HCT116 (cell line): ENCODE measurements around the gene IGF2BP3. TPM values are rescaled to one million over a fixed set of nuclear protein-coding genes. Genes with fewer than 3 reads are reported as not detected.
A peak's percentile ranks its signal among the peaks of the same experiment; 100 is the strongest.

Experiments
- ATAC-seq: fragments of 200-7000 bp; cut with Tn5 transposase; 2 replicates; pipeline ENCODE4 v1.9.1; 2020; ENCODE audit warnings: mild to moderate bottlenecking, moderate library complexity
- BruUV-seq: library from RNA; stranded (reverse); fragments of 400-500 nt; replicated peaks from 2 replicates; lab custom pipeline; 2021; lab: Mats Ljungman, UMichigan
- CTCF ChIA-PET: fragments of 300-600 bp; sonication (Branson Sonifier 250); formaldehyde crosslinking; loops from one replicate; lab custom pipeline; 2021; ENCODE audit warnings: antibody characterized with exemption; lab: Charles Lee
- POLR2A ChIA-PET: fragments of 300-600, 350-600 bp; sonication (Branson Sonifier 250); formaldehyde crosslinking; loops from one replicate; lab custom pipeline; 2021; ENCODE audit warnings: antibody characterized with exemption; lab: Charles Lee
- RAD21 ChIA-PET, 2 experiments: fragments of 300-600 bp; sonication (Branson Sonifier 250); formaldehyde crosslinking; loops; one replicate each; lab custom pipeline; 2023; ENCODE audit warnings: low total read pairs in 2 of 2; ENCODE audit not compliant: uncharacterized antibody in 2 of 2, unreplicated experiment in 2 of 2, low non-redundant PET in 1 of 2; lab: Charles Lee
- DNase-seq: peaks from one replicate; pipeline ENCODE4 v3.0.0-alpha.2; 2010; ENCODE audit warnings: low read depth, low spot score
- H2AFZ ChIP-seq: fragments of 200-600 bp; shearing (Covaris generic), sonication (generic); 2 replicates; pipeline ENCODE4 v1.6.1; 2017; ENCODE audit warnings: low read depth, mixed run types, mixed read lengths, antibody characterized with exemption, low read length; ENCODE audit not compliant: poor library complexity, severe bottlenecking
- H3K27ac ChIP-seq: 2 replicates; pipeline ENCODE4 v1.5.1; 2012; ENCODE audit warnings: low read depth, low read length
- H3K27me3 ChIP-seq: fragments of 200-600 bp; sonication (generic); 2 replicates; pipeline ENCODE4 v1.6.1; 2016; ENCODE audit warnings: mixed run types, low read length, mixed read lengths; ENCODE audit not compliant: insufficient read depth
- H3K36me3 ChIP-seq, 2 experiments: fragments of 200-500 bp in 1 of 2; fragments of 200-600 bp in 1 of 2; sonication (Bioruptor generic) in 1 of 2; sonication (generic) in 1 of 2; 2 replicates each; pipeline versions ENCODE4 v1.5.1 to v1.6.1; 2014 to 2016; ENCODE audit warnings: low read length in 2 of 2, inconsistent platforms in 1 of 2, mixed read lengths in 1 of 2, mixed run types in 1 of 2; ENCODE audit not compliant: insufficient read depth in 2 of 2, control insufficient read depth in 1 of 2
- H3K4me1 ChIP-seq, 2 experiments: fragments of 200-600 bp in 1 of 2; sonication (generic) in 1 of 2; 2 replicates each; pipeline versions ENCODE4 v1.5.1 to v1.6.1; 2012 to 2017; ENCODE audit warnings: low read length in 2 of 2, inconsistent platforms in 1 of 2, mild to moderate bottlenecking in 1 of 2, mixed read lengths in 1 of 2, mixed run types in 1 of 2, moderate library complexity in 1 of 2; ENCODE audit not compliant: insufficient read depth in 2 of 2, control insufficient read depth in 1 of 2
- H3K4me2 ChIP-seq: fragments of 200-600 bp; sonication (generic); 2 replicates; pipeline ENCODE4 v1.6.1; 2017; ENCODE audit warnings: mixed run types, low read length, mixed read lengths
- H3K4me3 ChIP-seq, 2 experiments: fragments of 200-600 bp in 1 of 2; sonication (generic) in 1 of 2; replicated peaks in 1 of 2; 2 replicates each; pipeline ENCODE4 v1.5.1; 2011 to 2016; ENCODE audit warnings: low read length in 2 of 2, control low read depth in 1 of 2, low read depth in 1 of 2, mild to moderate bottlenecking in 1 of 2, mixed read lengths in 1 of 2, mixed run types in 1 of 2
- H3K79me2 ChIP-seq: fragments of 200-600 bp; sonication (generic); 2 replicates; pipeline ENCODE4 v1.6.1; 2017; ENCODE audit warnings: mild to moderate bottlenecking, mixed run types, low read length, moderate library complexity, mixed read lengths; ENCODE audit not compliant: insufficient read depth
- H3K9ac ChIP-seq: fragments of 200-600 bp; sonication (generic); 2 replicates; pipeline ENCODE4 v1.6.1; 2016; ENCODE audit warnings: low read length, mixed read lengths
- H3K9me2 ChIP-seq: fragments of 200-600 bp; sonication (generic), shearing (Covaris generic); 2 replicates; pipeline ENCODE4 v1.6.1; 2017; ENCODE audit warnings: mixed run types, mild to moderate bottlenecking, moderate library complexity; ENCODE audit not compliant: insufficient read depth
- H3K9me3 ChIP-seq, 2 experiments: fragments of 200-500 bp in 1 of 2; fragments of 200-600 bp in 1 of 2; sonication (Bioruptor generic) in 1 of 2; sonication (generic) in 1 of 2; 2 replicates each; pipeline ENCODE4 v1.6.1; 2014 to 2017; ENCODE audit warnings: low read length in 2 of 2, mixed read lengths in 2 of 2, inconsistent platforms in 1 of 2, low read depth in 1 of 2, mild to moderate bottlenecking in 1 of 2, mixed run types in 1 of 2, moderate library complexity in 1 of 2; ENCODE audit not compliant: control insufficient read depth in 1 of 2, insufficient read depth in 1 of 2
- H4K20me1 ChIP-seq: fragments of 200-600 bp; sonication (generic), shearing (Covaris generic); 2 replicates; pipeline ENCODE4 v1.6.1; 2017; ENCODE audit warnings: mixed run types, mild to moderate bottlenecking, moderate library complexity; ENCODE audit not compliant: insufficient read depth
- CBX3 ChIP-seq: IDR thresholded peaks from 2 replicates; pipeline ENCODE4 v1.6.1; 2012; ENCODE audit warnings: low read depth
- CTCF ChIP-seq, 3 experiments: fragments of 200-600 bp in 1 of 3; sonication (generic) in 1 of 3; IDR thresholded peaks in 2 of 3; conservative IDR thresholded peaks in 1 of 3; 2 replicates each; pipeline ENCODE4 v1.5.1; 2012 to 2017; ENCODE audit warnings: low read depth in 2 of 3, low read length in 2 of 3, antibody characterized with exemption in 1 of 3, borderline replicate concordance in 1 of 3, control low read depth in 1 of 3, mild to moderate bottlenecking in 1 of 3, mixed read lengths in 1 of 3, mixed run types in 1 of 3, moderate library complexity in 1 of 3; ENCODE audit not compliant: insufficient read depth in 1 of 3
- TCF7L2 ChIP-seq: IDR thresholded peaks from 2 replicates; pipeline ENCODE4 v1.7.0; 2011; ENCODE audit warnings: borderline replicate concordance, inconsistent platforms; ENCODE audit not compliant: insufficient read depth, insufficient read length; ENCODE audit errors: extremely low read depth
- YY1 ChIP-seq: IDR thresholded peaks from 2 replicates; pipeline ENCODE4 v1.6.1; 2011; ENCODE audit warnings: low read length, low read depth, moderate library complexity, mild to moderate bottlenecking; ENCODE audit not compliant: insufficient replicate concordance; ENCODE audit errors: extremely low read depth
- ZFX ChIP-seq: fragments of 450-650 bp; IDR thresholded peaks from 2 replicates; pipeline ENCODE4 v1.6.1; 2017
- ZNF274 ChIP-seq: fragments of 200-500 bp; sonication (Bioruptor generic); IDR thresholded peaks from 2 replicates; pipeline ENCODE4 v1.6.1; 2014; ENCODE audit warnings: mild to moderate bottlenecking, low read depth, low read length, inconsistent platforms
- intact Hi-C: fragments of 100-400 bp; cut with micrococcal nuclease; formaldehyde crosslinking; loops from 2 replicates; pipeline ENCODE4 v1.10.0; 2022
- total RNA-seq: library from RNA; stranded (reverse); gene quantifications from one replicate; pipeline ENCODE4 v1.2.1, GENCODE V29; 2021; ENCODE audit not compliant: unreplicated experiment

Gene IGF2BP3
- total RNA-seq, 1 experiment from 2014 or later, result 79.1 TPM

- Histone ChIP-seq H3K9ac (peak overlapping the region; percentile 92), H3K4me3 (peak overlapping the region; percentile 75 to 77), H2AFZ (no peak overlapping the region), H3K9me2 (no peaks in the 10 kb centered on the region), H3K4me1 (peaks cover 56 to 64% of the 10 kb centered on the region in 2 experiments), H3K27me3 (no peaks in the 10 kb centered on the region), H3K36me3 (peaks cover 0 to 9% of the 10 kb centered on the region in 2 experiments; a peak in 3 of 4 replicates), H3K4me2 (peak overlapping the region; percentile 93), H3K27ac (peak overlapping the region; percentile 97), H3K79me2 (peaks cover 86% of the 10 kb centered on the region), H4K20me1 (peaks cover 8% of the 10 kb centered on the region; the same call in 1 of the 2 replicates), H3K9me3 (no peaks in the 10 kb centered on the region)
- TF ChIP-seq CBX3, result no peak
- no peak for TF ChIP-seq YY1
- CTCF ChIA-PET, result no interaction called here
- RAD21 ChIA-PET, result no interaction called here
- intact Hi-C loops, result no loop called here
- no TSS peak for BruUV-seq
- DNase-seq, result no peak
- POLR2A ChIA-PET, result no interaction called here
- ATAC-seq, result no peak
Measured at GRCh38 chr7:23468526-23469149, 1.7 kb downstream of the IGF2BP3 start.

- Histone ChIP-seq H3K9me2 (no peaks in the 10 kb centered on the region), H4K20me1 (peaks cover 8% of the 10 kb centered on the region; the same call in 1 of the 2 replicates), H2AFZ (no peak overlapping the region), H3K9me3 (no peaks in the 10 kb centered on the region), H3K4me1 (peaks cover 56 to 64% of the 10 kb centered on the region in 2 experiments), H3K4me3 (peak overlapping the region; percentile 75 to 77), H3K9ac (peak overlapping the region; percentile 92), H3K79me2 (peaks cover 87% of the 10 kb centered on the region), H3K27ac (peak overlapping the region; percentile 97), H3K4me2 (peak overlapping the region; percentile 93), H3K36me3 (peaks cover 3 to 9% of the 10 kb centered on the region in 2 experiments; a peak in 3 of 4 replicates), H3K27me3 (no peaks in the 10 kb centered on the region)
- ChIA-PET RAD21 (no interaction called here), POLR2A (no interaction called here), CTCF (no interaction called here)
- intact Hi-C loops, result no loop called here
- BruUV-seq, result TSS peak; percentile 22
- no peak for DNase-seq
- no peak for TF ChIP-seq YY1
- no peak for TF ChIP-seq CTCF (IDR thresholded peaks at IDR 0.05 in 2 of 3, conservative IDR thresholded peaks at IDR 0.05 in 1 of 3; ENCODE audit: borderline replicate concordance in 1 of 3, insufficient read depth in 1 of 3, low read depth in 2 of 3, low read length in 2 of 3)
- peak; percentile 90 for TF ChIP-seq TCF7L2
- TF ChIP-seq ZFX, result no peak
- TF ChIP-seq ZNF274, result no peak
- ATAC-seq, result peak; percentile 8; the same call in 1 of the 2 replicates
Measured at GRCh38 chr7:23467806-23468525, 2.3 kb downstream of the IGF2BP3 start.
